ENCODE data around the gene PWWP2B. TPM values are rescaled to one million over a fixed set of nuclear protein-coding genes. Genes with fewer than 3 reads are reported as not detected.
A peak's percentile ranks its signal among the peaks of the same experiment; 100 is the strongest.

The PWWP2B gene
- total and polyA plus RNA-seq, 10 of the 15 experiments (the other 5 are each of a cell fraction or from before 2014, with no cell fraction given), result 0.04 to 0.87 (median 0.35) TPM; not detected in 4

GRCh38 chr10:132463333-132464255 lies 66.6 kb downstream of the PWWP2B start:
- DNase-seq (ENCODE audit: low read depth, low spot score) (no peak), ATAC-seq (no peak), FAIRE-seq (no peak)
- Histone ChIP-seq H4K20me1 (ENCODE audit: control insufficient read depth, insufficient read depth) (no peaks in the 10 kb centered on the region), H3K36me3 (ENCODE audit: control insufficient read depth in 2 of 2, insufficient read depth in 2 of 2, low read length in 1 of 2) (no peaks in the 10 kb centered on the region), H3K4me2 (ENCODE audit: control insufficient read depth, insufficient read depth) (no peak overlapping the region), H3K4me3 (no peak overlapping the region), H3K9ac (ENCODE audit: control insufficient read depth, insufficient read depth, low read length) (no peak overlapping the region), H3K9me3 (replicated peaks; ENCODE audit: control insufficient read depth, insufficient read depth, low read length) (no peaks in the 10 kb centered on the region), H3K27me3 (replicated peaks in 1 of 2; ENCODE audit: control insufficient read depth in 2 of 2, insufficient read depth in 2 of 2, low read length in 1 of 2) (no peaks in the 10 kb centered on the region; a peak in 2 of 4 replicates), H3K79me2 (ENCODE audit: control insufficient read depth, insufficient read depth, low read length) (no peaks in the 10 kb centered on the region), H3K27ac (ENCODE audit: control insufficient read depth, insufficient read depth) (no peak overlapping the region), H2AFZ (ENCODE audit: control insufficient read depth, low read depth, low read length) (no peak overlapping the region), H3K4me1 (ENCODE audit: control insufficient read depth, insufficient read depth, low read length) (no peaks in the 10 kb centered on the region)
- WGBS (ENCODE audit: insufficient coverage, insufficient replicate concordance, low lambda C conversion rate, missing lambda C conversion rate), result 48% methylated on average over 30 of the region's 30 CpGs
- ChIA-PET CTCF (no interaction called here), SMC1A (ENCODE audit: uncharacterized antibody, unreplicated experiment) (no interaction called here), RAD21 (ENCODE audit: unreplicated experiment) (no interaction called here), POLR2A (no interaction called here)
- BruUV-seq (replicated peaks), result no TSS peak
- intact Hi-C loops (cut with micrococcal nuclease; ENCODE audit: unreplicated experiment) (no loop called here), in situ Hi-C loops (cut with MboI) (no loop called here)
- TF ChIP-seq, protein P1, sequence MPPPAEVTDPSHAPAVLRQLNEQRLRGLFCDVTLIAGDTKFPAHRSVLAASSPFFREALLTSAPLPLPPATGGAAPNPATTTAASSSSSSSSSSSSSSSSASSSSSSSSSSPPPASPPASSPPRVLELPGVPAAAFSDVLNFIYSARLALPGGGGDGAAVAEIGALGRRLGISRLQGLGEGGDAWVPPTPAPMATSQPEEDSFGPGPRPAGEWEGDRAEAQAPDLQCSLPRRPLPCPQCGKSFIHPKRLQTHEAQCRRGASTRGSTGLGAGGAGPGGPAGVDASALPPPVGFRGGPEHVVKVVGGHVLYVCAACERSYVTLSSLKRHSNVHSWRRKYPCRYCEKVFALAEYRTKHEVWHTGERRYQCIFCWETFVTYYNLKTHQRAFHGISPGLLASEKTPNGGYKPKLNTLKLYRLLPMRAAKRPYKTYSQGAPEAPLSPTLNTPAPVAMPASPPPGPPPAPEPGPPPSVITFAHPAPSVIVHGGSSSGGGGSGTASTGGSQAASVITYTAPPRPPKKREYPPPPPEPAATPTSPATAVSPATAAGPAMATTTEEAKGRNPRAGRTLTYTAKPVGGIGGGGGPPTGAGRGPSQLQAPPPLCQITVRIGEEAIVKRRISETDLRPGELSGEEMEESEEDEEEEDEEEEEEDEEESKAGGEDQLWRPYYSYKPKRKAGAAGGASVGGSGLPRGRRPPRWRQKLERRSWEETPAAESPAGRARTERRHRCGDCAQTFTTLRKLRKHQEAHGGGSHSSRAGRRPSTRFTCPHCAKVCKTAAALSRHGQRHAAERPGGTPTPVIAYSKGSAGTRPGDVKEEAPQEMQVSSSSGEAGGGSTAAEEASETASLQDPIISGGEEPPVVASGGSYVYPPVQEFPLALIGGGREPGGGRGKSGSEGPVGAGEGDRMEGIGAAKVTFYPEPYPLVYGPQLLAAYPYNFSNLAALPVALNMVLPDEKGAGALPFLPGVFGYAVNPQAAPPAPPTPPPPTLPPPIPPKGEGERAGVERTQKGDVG (CRISPR knock-in tag; IDR thresholded peaks at IDR 0.05), result no peak
- TF ChIP-seq TAF1 (IDR thresholded peaks at IDR 0.05; ENCODE audit: borderline replicate concordance, low read depth, low read length), result no peak
- TF ChIP-seq, protein P2, sequence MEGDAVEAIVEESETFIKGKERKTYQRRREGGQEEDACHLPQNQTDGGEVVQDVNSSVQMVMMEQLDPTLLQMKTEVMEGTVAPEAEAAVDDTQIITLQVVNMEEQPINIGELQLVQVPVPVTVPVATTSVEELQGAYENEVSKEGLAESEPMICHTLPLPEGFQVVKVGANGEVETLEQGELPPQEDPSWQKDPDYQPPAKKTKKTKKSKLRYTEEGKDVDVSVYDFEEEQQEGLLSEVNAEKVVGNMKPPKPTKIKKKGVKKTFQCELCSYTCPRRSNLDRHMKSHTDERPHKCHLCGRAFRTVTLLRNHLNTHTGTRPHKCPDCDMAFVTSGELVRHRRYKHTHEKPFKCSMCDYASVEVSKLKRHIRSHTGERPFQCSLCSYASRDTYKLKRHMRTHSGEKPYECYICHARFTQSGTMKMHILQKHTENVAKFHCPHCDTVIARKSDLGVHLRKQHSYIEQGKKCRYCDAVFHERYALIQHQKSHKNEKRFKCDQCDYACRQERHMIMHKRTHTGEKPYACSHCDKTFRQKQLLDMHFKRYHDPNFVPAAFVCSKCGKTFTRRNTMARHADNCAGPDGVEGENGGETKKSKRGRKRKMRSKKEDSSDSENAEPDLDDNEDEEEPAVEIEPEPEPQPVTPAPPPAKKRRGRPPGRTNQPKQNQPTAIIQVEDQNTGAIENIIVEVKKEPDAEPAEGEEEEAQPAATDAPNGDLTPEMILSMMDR (IDR thresholded peaks at IDR 0.05 in 2 of 3, conservative IDR thresholded peaks at IDR 0.05 in 1 of 3; ENCODE audit: control insufficient read depth in 2 of 3, extremely low read depth in 1 of 3, insufficient read depth in 1 of 3, low read depth in 3 of 3, low read length in 3 of 3), result peak in 2 of 3 experiments; percentile 1 to 9; a peak in 1 of 6 replicates
